ENCODE measurements around the gene ANAPC2.

GRCh38 chr9:137178201-137178938 is 10.0 kb downstream of the ANAPC2 start:
- TF ChIP-seq POLR2A (IDR thresholded peaks at IDR 0.05) (no peak), CTCF (IDR thresholded peaks at IDR 0.05) (no peak)
